GM18858 (cell line): ENCODE measurements around the gene TSR3.

Source experiments
- ATAC-seq: cut with Tn5 transposase; IDR thresholded peaks from one replicate; pipeline ENCODE4 v1.9.1; 2021; ENCODE audit not compliant: unreplicated experiment

The TSR3 gene

DNA sequence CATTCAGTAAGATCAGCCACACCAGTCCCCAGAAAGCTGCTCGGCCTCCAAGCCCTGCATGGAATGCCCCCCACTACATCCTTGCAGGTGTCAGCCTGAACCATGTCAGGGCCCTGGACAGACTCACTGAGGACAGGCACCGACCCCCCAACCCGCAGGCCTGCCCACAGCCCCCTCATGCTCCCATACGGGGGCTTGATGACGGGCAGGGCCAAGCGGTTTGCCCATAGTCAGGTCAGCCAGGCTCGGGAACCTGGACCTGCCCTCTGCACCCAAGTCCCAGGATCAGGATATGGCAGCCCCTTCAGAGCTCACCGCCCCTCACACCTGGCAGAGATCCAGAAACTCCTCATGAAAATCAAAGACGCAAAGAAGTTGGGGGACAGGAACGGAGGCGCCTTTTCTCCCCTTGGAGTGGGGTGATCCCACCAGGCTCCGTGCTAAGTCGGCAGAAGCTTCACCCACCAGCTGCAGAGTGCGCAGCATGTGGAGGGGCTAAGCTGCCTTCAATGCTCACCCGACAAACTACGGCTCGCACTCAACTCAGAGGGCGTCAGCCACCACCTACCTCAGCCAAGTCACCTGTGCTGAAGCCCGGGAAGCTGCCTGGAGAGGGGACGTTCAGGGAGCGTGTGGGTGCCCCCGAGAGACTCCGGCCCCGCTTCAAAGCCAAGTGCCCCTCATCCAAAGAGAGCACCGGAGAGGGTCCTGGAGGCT lies 26.6 kb upstream of the TSR3 start:
- no peak for ATAC-seq

DNA sequence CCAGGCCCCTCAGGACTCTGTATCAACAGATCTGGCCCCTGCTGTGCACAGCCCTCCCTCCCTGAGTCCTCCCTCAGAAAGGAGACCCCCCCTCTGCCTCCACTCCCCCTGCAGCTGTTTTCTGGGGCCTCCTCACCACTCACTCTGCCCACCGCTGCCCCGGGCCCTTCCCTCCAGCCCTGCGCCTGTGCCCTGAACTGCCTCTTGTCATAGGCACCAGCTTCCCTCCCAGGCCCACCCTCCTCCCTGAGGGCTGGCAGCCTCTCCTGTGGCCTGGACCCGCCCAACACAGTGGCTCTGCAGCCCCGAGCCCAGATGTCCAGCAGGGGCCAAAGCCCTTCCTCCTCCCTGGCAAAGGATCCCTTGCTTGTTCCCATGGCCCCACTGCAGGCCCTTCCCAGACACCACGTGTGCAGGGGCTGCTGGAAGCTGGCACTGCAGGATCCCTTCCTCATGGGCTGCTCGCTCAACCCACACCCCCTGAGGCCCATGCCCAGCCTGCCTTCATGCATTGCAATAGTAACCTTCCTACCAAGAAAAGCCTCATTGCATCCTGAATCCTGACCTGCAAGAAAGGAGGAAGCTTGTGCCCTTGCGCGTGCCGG lies 25.8 kb upstream of the TSR3 start:
- no peak for ATAC-seq

- ATAC-seq: no peak
These were observed 24.2 kb upstream of the TSR3 start for GRCh38 chr16:1375741-1376410.

GRCh38 chr16:1375298-1375640 lies 23.6 kb upstream of the TSR3 start:
- no peak for ATAC-seq

DNA sequence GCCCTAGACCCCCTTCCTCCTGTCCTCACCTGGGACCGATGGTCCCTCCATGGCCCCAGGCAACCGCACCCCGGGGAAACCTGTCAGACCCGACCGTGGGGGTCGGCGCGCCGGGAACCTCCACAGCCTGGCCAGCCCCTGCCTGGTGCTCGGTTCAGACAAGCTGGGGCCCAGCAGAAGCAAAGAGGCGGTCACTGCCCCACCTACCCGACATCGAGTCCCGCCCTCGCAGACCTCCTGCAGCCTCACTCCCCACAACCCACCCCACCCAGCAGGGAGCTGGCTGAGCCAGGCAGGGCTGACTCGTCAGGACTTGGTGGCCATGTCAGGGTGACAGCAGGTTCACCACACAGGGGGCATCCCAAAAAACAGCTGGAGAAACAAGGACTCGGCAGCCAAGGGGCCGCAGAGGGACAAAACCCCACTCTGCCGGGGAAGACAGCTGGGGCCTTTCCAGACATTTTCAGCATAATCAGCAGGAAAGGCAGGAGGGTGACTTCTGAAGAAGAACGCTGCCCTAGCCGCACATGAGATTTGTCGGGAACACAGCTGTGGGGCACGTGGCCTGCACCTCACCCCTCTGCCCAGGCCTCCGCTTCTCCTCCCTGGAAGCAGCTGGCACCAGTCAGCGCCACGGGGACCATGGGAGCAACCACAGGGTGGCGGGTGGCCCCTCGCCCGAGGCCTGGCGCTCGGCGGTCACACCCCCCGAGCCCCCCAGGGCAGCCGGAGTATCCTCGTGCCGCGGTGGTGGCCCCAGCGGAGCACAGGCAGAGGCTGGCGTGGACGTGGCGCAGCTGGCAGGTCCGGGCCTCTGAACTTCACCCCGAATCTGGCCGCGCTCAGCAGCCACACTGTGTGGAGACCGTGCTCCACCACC lies 23.0 kb upstream of the TSR3 start:
- no peak for ATAC-seq

DNA sequence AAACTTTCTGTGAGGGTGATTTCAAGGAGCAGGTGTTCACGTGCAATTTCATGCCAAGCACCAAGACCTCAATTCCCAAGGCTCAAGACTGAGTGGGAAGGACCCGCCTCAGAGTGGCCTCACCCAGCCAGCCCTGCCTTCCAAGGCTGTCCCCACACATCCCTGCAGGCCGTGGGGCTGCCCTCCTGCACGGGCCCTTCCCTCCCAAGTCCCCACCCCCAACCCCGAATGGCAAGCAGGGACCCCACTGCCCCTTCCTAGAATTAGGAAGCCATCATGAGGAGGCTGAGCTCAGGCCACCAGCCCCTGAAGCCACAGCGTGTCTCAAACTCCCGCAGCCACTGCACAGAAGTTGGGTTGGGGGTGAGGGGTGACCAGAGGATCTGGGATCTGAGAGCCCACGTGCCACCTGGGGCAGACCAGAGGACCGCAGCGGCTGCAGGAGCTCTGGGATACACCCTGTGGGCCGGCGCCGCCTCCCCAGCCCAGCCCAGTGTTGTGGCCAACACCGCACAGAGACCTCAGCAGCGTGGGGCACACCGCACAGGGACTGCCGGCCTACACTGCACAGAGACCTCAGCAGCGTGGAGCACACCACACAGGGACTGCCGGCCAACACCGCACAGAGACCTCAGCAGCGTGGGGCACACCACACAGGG lies 20.7 kb upstream of the TSR3 start:
- no peak for ATAC-seq

DNA sequence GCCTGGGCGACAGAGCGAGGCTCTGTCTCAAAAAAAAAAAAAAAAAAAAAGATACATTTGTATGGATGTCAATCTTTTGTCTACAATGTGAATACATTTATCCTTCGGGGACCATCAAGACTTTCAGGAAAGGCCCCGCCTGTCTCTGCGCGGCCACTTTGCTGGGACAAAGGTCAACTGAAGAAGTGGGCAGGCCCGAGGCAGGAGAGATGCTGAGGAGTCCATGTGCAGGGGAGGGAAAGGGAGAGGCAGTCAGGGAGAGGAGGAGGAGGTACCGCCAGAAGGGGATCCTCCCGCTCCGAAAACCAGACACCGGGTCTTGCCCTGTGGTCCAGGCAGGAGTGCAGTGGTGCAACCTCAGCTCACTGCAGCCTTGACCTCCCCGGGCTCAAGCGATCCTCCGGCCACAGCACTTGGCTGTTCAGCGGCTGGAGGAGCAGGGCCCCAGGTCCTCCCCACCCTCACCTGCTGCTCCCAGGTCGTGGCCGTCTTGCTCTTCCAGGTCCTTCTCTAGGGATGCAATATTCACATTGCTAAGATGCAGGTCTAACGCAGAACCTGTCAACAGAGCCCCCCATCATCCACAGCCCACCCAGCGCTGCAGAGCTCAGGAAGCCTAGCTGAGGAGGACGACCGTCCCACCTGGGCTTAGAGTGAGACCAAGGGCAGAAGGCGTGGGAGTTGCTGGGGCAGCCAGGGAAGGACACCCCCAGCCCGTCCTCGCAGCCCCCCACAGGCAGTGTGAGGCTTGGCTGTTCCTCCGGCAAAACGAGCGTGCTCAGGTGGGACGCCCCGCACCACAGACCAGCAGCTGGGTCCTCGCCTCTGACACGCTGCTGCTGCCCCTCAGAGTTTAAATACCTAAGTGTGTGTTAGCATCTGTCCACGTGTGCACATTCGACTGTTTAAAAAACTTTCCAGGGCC lies 19.6 kb upstream of the TSR3 start:
- ATAC-seq: no peak

DNA sequence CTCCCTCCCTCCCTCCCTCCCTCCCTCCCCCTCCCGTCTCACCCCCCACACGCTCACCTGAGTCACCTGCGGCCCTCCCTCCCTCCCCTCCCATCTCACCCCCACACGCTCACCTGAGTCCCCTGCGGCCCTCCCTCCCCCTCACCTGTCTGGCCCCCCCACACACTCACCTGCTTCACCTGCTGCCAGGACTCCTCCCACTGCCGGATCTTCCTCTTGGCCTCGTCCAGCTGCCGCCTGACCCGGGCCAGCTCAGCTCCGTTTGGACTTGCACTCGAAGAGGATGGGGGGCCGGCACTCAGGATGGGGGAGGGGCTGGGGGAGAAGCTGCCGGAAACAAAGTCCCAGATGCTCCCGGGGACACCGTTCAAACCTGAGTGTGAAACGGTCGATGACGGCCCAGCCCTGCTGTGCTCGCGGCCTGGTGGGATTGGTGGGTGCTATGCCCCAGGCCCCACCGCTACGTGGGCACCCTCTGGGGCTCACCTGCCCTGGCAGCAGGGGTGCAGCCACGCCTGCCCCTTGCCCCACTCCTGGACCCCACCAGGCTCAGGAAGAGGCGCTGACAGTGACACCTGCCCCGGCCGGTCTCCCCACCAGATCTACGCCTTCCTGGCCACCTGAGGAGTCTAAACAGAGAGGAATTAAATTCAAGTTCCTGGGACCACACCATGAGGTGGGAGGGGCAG lies 16.0 kb upstream of the TSR3 start:
- ATAC-seq: no peak

DNA sequence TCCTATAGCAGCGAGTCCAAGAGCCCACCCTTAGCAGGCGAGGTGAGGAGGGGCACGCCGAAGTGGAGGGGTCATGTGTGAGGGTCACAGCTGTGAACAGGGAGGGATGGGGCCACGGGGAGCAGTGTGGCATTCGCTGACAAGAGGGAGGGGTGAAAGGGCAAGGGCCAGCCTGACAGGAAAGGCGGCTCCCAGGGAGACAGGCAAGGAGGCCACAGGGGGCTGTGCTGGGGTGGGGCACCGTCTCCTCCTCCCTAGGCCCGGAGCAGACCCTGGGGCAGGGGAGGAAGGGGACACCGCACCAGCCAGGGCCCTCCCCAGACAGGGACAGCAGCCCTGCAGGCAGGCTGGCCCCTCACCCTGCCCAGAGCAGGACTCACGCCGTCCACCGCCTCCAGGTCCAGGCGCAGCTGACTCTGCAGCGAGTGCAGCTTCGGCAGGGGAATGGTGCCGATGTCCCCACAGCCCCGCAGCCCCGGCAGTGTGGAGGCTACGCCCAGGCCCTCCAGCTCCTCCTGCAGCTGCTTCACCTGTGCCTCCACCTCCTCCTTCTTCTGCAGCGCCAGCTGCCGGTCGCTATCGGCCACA lies 15.1 kb upstream of the TSR3 start:
- ATAC-seq: no peak

- no peak for ATAC-seq
These were observed 14.5 kb upstream of the TSR3 start for GRCh38 chr16:1366060-1366711.

- no peak for ATAC-seq
These were observed 12.8 kb upstream of the TSR3 start for GRCh38 chr16:1364510-1364909.

- no peak for ATAC-seq
These were observed 11.9 kb upstream of the TSR3 start for GRCh38 chr16:1363501-1364041.

GRCh38 chr16:1362807-1363206 lies 11.1 kb upstream of the TSR3 start:
- ATAC-seq: no peak

DNA sequence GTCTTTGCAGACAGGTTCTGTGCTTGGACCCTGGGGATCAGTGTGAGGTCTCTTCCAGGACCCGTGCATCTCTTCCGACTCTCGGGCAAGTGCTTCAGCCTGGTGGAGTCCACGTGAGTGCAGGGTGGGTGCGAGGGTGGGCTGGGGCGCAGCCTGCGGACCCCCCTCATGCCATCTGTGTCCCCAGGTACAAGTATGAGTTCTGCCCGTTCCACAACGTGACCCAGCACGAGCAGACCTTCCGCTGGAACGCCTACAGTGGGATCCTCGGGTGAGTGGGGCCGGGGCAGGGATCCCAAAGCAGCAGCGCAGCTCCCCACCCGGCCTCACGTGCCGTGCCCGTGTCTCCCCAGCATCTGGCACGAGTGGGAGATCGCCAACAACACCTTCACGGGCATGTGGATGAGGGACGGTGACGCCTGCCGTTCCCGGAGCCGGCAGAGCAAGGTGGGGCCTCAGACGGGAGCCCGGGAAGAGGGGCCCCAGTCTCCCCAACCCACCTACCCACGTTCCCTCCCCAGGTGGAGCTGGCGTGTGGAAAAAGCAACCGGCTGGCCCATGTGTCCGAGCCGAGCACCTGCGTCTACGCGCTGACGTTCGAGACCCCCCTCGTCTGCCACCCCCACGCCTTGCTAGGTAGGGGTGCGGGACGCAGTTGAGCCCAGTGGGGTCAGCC lies 10.1 kb upstream of the TSR3 start:
- ATAC-seq: no peak

DNA sequence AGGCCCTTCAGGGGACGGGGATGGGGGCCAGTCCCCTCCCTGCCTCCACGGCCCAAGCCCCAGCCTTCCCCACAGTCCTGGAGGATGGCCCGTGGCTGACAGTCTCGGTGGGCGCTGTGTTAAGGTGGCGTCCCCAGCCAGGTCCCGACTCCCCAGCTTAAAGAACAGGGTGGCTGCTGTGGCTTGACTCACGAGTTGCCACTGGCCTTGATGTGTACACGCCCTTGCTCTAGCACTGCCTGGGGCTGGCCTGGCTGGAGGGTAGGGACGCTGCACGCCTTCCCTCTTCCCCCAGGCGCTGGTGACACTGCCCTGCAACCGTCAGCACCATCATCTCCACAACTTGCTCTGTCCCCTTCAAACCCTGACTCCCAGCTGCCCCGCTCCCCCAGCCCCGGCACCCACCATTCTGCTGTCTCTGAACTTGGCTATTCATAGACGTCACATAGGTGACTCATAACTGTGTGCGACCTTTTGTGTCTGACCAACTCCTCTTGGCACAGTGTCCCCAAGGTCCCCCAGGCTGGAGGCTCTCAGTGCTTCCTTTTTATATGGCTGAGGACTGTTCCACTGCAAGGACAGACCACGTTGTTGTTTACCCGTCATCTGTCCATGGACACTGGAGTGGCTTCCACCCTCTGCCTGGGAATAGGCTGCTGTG lies 6.4 kb upstream of the TSR3 start:
- ATAC-seq: no peak

DNA sequence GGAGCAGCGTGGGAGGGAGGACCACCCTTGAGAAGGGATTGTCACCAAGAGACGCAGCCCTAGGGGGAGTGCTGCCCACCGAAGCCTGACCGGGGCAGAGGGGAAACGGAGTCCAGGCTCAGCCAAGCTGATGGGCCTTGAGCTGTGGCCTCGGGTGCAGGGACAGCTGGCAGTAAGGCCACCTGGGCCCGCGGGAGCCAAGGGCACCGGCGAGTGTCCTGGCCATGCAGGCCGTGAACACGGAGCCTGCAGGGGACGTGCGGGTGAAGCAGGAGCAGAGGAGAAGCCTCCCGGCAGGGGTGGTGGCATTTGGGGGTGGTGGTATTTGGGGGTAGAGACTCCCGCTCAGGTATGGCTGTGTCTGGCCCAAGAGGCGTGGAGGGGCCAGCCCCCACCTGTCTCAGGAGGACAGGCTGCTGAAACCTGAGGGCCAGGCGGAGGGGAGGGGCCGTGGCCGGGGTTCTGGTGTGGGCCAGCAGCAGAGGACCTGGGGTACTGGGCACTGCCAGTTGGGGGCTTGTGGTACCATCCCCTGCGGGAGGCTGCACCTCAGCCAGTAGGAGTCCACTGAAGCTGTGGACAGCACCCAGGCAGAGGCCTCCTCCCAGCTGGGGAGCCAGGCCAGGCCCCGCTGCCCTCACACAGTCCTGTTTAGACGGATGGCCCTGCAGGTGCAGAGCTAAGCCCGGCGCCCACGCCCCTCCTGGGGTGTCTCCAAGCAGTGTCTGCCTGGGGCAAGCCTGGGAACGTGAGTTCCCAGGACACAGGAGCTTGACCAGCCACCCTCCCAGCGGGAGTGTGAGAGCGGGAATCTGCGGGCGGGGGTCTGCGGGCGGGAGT lies 4.6 kb upstream of the TSR3 start:
- ATAC-seq: no peak
